ENCODE measurements around the gene TRIM33. TPM values are rescaled to one million over a fixed set of nuclear protein-coding genes. Genes with fewer than 3 reads are reported as not detected.
"Not testable (repeated sequence)": the region's sequence is repeated elsewhere in the genome, so short reads cannot be mapped to it uniquely, and the experiment has no call there.

TRIM33 gene
- total and polyA plus RNA-seq, 2 experiments from 2014 or later = 27.5 to 41.1 TPM

DNA sequence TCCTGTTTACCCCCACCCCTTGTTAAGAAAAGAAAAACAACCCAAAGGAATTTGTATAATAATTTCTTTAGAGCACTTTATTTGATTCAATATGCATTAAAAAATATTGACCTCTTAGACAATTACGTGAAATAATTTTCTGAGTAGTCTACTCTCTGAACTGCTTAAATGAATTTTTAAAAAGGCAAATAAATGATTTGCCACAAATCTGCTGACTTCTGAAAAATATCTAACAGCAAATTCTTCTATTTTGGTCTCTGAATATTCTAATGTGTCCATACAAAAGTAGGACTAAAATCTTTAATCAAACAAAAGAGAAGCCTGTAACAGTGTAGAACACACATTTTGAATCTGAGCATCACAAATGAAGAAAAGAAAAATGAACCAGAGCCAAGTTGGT, 115.1 kb downstream of the TRIM33 start:
- Histone ChIP-seq H3K9me3 (ENCODE audit: low read depth) (no peaks in the 10 kb centered on the region), H3K4me3 (no peak overlapping the region), H3K4me2 (no peak overlapping the region), H2AFZ (no peak overlapping the region), H3K36me3 (replicated peaks; ENCODE audit: insufficient read depth, low read depth) (no peaks in the 10 kb centered on the region), H3K9me2 (replicated peaks; ENCODE audit: insufficient read depth) (no peaks in the 10 kb centered on the region), H3K79me2 (no peaks in the 10 kb centered on the region), H3K27ac (no peak overlapping the region), H4K20me1 (ENCODE audit: insufficient read depth, poor library complexity, severe bottlenecking) (no peaks in the 10 kb centered on the region), H3K27me3 (no peaks in the 10 kb centered on the region), H3K4me1 (ENCODE audit: insufficient read depth) (no peaks in the 10 kb centered on the region)
- WGBS (ENCODE audit: low lambda C conversion rate, missing lambda C conversion rate) = 97% methylated on average over 1 of the region's 1 CpG
- no peak for TF ChIP-seq EZH2 (IDR thresholded peaks at IDR 0.05; ENCODE audit: borderline replicate concordance)
- TF ChIP-seq EZH2phosphoT487 (IDR thresholded peaks at IDR 0.05; ENCODE audit: low read depth, severe bottlenecking, unreplicated experiment) = no peak
- TF ChIP-seq, protein P1, sequence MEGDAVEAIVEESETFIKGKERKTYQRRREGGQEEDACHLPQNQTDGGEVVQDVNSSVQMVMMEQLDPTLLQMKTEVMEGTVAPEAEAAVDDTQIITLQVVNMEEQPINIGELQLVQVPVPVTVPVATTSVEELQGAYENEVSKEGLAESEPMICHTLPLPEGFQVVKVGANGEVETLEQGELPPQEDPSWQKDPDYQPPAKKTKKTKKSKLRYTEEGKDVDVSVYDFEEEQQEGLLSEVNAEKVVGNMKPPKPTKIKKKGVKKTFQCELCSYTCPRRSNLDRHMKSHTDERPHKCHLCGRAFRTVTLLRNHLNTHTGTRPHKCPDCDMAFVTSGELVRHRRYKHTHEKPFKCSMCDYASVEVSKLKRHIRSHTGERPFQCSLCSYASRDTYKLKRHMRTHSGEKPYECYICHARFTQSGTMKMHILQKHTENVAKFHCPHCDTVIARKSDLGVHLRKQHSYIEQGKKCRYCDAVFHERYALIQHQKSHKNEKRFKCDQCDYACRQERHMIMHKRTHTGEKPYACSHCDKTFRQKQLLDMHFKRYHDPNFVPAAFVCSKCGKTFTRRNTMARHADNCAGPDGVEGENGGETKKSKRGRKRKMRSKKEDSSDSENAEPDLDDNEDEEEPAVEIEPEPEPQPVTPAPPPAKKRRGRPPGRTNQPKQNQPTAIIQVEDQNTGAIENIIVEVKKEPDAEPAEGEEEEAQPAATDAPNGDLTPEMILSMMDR (IDR thresholded peaks at IDR 0.05; ENCODE audit: poor library complexity) = no peak
- no peak for DNase-seq (ENCODE audit: low spot score)

- TF ChIP-seq, protein P1 (IDR thresholded peaks at IDR 0.05; ENCODE audit: poor library complexity) = no peak
- TF ChIP-seq EZH2 (IDR thresholded peaks at IDR 0.05; ENCODE audit: borderline replicate concordance) = no peak
- TF ChIP-seq EZH2phosphoT487 (IDR thresholded peaks at IDR 0.05; ENCODE audit: low read depth, severe bottlenecking, unreplicated experiment) = no peak
- no peak overlapping the region for H3K27ac ChIP-seq
- H3K9me2 ChIP-seq (replicated peaks; ENCODE audit: insufficient read depth) = no peaks in the 10 kb centered on the region
- no peak overlapping the region for H2AFZ ChIP-seq
- H3K4me3 ChIP-seq = no peak overlapping the region
- DNase-seq (ENCODE audit: low spot score) = no peak
- no peaks in the 10 kb centered on the region for H3K36me3 ChIP-seq (replicated peaks; ENCODE audit: insufficient read depth, low read depth)
- H3K79me2 ChIP-seq = no peaks in the 10 kb centered on the region
- H3K9me3 ChIP-seq (ENCODE audit: low read depth) = no peaks in the 10 kb centered on the region
- no peaks in the 10 kb centered on the region for H3K27me3 ChIP-seq
- H4K20me1 ChIP-seq (ENCODE audit: insufficient read depth, poor library complexity, severe bottlenecking) = no peaks in the 10 kb centered on the region
- no peak overlapping the region for H3K4me2 ChIP-seq
- no peaks in the 10 kb centered on the region for H3K4me1 ChIP-seq (ENCODE audit: insufficient read depth)
Measured at GRCh38 chr1:114390960-114391359, 120.0 kb downstream of the TRIM33 start.

DNA sequence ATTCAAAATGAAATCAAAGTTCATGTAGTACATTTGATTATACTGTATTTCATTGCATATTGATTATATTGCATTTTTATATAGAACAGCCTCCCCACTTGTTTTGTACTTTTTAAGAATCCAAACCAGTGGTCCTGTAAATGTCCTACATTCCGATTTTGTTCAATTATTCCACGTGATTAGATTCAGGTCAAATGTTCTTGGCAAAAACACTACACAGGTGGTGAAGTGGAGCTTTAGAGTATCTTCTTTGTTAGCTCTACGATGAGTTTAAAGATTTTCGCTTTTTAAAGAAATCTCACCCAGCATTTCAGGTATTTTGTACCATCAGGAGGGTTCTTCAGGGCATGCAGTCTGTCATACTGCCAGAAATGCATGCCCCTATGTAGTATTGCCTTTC, 120.6 kb downstream of the TRIM33 start:
- no peak for TF ChIP-seq EZH2 (IDR thresholded peaks at IDR 0.05; ENCODE audit: borderline replicate concordance)
- TF ChIP-seq, protein P1 (IDR thresholded peaks at IDR 0.05; ENCODE audit: poor library complexity) = no peak
- no peak for TF ChIP-seq EZH2phosphoT487 (IDR thresholded peaks at IDR 0.05; ENCODE audit: low read depth, severe bottlenecking, unreplicated experiment)
- Histone ChIP-seq H2AFZ (no peak overlapping the region), H3K4me2 (no peak overlapping the region), H3K79me2 (no peaks in the 10 kb centered on the region), H3K36me3 (replicated peaks; ENCODE audit: insufficient read depth, low read depth) (no peaks in the 10 kb centered on the region), H3K27ac (no peak overlapping the region), H3K4me3 (no peak overlapping the region), H3K27me3 (no peaks in the 10 kb centered on the region), H3K4me1 (ENCODE audit: insufficient read depth) (no peaks in the 10 kb centered on the region), H3K9me2 (replicated peaks; ENCODE audit: insufficient read depth) (no peaks in the 10 kb centered on the region), H3K9me3 (ENCODE audit: low read depth) (peaks cover 2% of the 10 kb centered on the region), H4K20me1 (ENCODE audit: insufficient read depth, poor library complexity, severe bottlenecking) (no peaks in the 10 kb centered on the region)
- DNase-seq (ENCODE audit: low spot score) = no peak
- WGBS (ENCODE audit: low lambda C conversion rate, missing lambda C conversion rate) = 97% methylated on average over 4 of the region's 4 CpGs

GRCh38 chr1:114388432-114389003, 122.5 kb downstream of the TRIM33 start:
- TF ChIP-seq EZH2phosphoT487 (IDR thresholded peaks at IDR 0.05; ENCODE audit: low read depth, severe bottlenecking, unreplicated experiment) (no peak), EZH2 (IDR thresholded peaks at IDR 0.05; ENCODE audit: borderline replicate concordance) (no peak)
- TF ChIP-seq, protein P1 (IDR thresholded peaks at IDR 0.05; ENCODE audit: poor library complexity) = no peak
- H3K4me2 ChIP-seq = no peak overlapping the region
- 55% methylated on average over 1 of the region's 1 CpG for WGBS (ENCODE audit: low lambda C conversion rate, missing lambda C conversion rate)
- H3K4me3 ChIP-seq = no peak overlapping the region
- H4K20me1 ChIP-seq (ENCODE audit: insufficient read depth, poor library complexity, severe bottlenecking) = no peaks in the 10 kb centered on the region
- H3K4me1 ChIP-seq (ENCODE audit: insufficient read depth) = no peaks in the 10 kb centered on the region
- no peaks in the 10 kb centered on the region for H3K9me2 ChIP-seq (replicated peaks; ENCODE audit: insufficient read depth)
- no peak overlapping the region for H2AFZ ChIP-seq
- no peak overlapping the region for H3K27ac ChIP-seq
- no peaks in the 10 kb centered on the region for H3K79me2 ChIP-seq
- H3K27me3 ChIP-seq = no peaks in the 10 kb centered on the region
- H3K9me3 ChIP-seq (ENCODE audit: low read depth) = peaks cover 8% of the 10 kb centered on the region
- H3K36me3 ChIP-seq (replicated peaks; ENCODE audit: insufficient read depth, low read depth) = no peaks in the 10 kb centered on the region
- DNase-seq (ENCODE audit: low spot score) = no peak

DNA sequence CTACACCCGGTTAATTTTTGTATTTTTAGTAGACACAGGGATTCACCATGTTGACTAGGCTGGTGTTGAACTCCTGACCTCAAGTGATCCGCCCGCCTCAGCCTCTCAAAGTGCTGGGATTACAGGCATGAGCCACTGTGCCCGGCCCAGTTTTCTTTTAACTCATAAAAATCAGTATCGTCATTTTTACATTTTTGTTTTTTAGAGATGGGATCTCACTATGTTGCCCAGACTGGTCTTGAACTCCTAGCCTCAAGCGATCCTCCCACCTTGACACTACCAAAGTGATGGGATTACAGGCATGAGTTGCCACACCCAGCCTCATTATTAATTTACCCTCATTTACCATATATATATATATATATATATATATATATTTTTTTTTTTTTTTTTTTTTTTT, 123.4 kb downstream of the TRIM33 start:
- DNase-seq (ENCODE audit: low spot score); H3K4me1 ChIP-seq (ENCODE audit: insufficient read depth); H3K4me3 ChIP-seq; H2AFZ ChIP-seq; H4K20me1 ChIP-seq (ENCODE audit: insufficient read depth, poor library complexity, severe bottlenecking); H3K27me3 ChIP-seq; H3K4me2 ChIP-seq; H3K27ac ChIP-seq; H3K9me2 ChIP-seq (replicated peaks; ENCODE audit: insufficient read depth); H3K9me3 ChIP-seq (ENCODE audit: low read depth); H3K79me2 ChIP-seq; H3K36me3 ChIP-seq (replicated peaks; ENCODE audit: insufficient read depth, low read depth): not testable (repeated sequence)
- WGBS (ENCODE audit: low lambda C conversion rate, missing lambda C conversion rate) = 95% methylated on average over 6 of the region's 6 CpGs
